Measurements from ENCODE around the gene PCGF1.
"Not testable (repeated sequence)": the region's sequence is repeated elsewhere in the genome, so short reads cannot be mapped to it uniquely, and the experiment has no call there.

PCGF1 gene

GRCh38 chr2:74498500-74499266 lies 8.8 kb downstream of the PCGF1 start:
- DNase-seq: no peak

- no peak for DNase-seq
Observed at GRCh38 chr2:74497777-74498499, 9.6 kb downstream of the PCGF1 start.

GRCh38 chr2:74496997-74497776 lies 10.3 kb downstream of the PCGF1 start:
- no peak for DNase-seq

GRCh38 chr2:74495440-74495839 lies 12.1 kb downstream of the PCGF1 start:
- no peak for DNase-seq

GRCh38 chr2:74493546-74493945 lies 13.9 kb downstream of the PCGF1 start:
- DNase-seq: no peak

- no peak for DNase-seq
Observed at GRCh38 chr2:74491648-74492544, 15.6 kb downstream of the PCGF1 start.

GRCh38 chr2:74489906-74490305 lies 17.6 kb downstream of the PCGF1 start:
- no peak for DNase-seq

GRCh38 chr2:74488643-74489481 lies 18.6 kb downstream of the PCGF1 start:
- DNase-seq: no peak

GRCh38 chr2:74486141-74486540 lies 21.4 kb downstream of the PCGF1 start:
- DNase-seq: no peak

GRCh38 chr2:74483675-74484164 lies 23.8 kb downstream of the PCGF1 start:
- DNase-seq: not testable (repeated sequence)

GRCh38 chr2:74482801-74483674 lies 24.5 kb downstream of the PCGF1 start, which contains the start of the genes CCDC142 and TTC31:
CCDC142 (minus strand) TSS chr2:74482998; CDS start chr2:74482837, 161 bp downstream.
TTC31 (plus strand) TSS chr2:74483081; CDS start chr2:74483096, 15 bp downstream.
- DNase-seq: peak; percentile 93

GRCh38 chr2:74481961-74482800 lies 25.3 kb downstream of the PCGF1 start:
- peak; percentile 35 for DNase-seq

- DNase-seq: no peak
Observed at GRCh38 chr2:74481431-74481830, 26.1 kb downstream of the PCGF1 start.

GRCh38 chr2:74474899-74475298 lies 32.6 kb downstream of the PCGF1 start:
- DNase-seq: no peak

- no peak for DNase-seq
Observed at GRCh38 chr2:74474481-74474880, 33.0 kb downstream of the PCGF1 start.

GRCh38 chr2:74472945-74473258 lies 34.6 kb downstream of the PCGF1 start:
- no peak for DNase-seq

GRCh38 chr2:74472086-74472944 lies 35.2 kb downstream of the PCGF1 start, which contains the start of gene MRPL53:
MRPL53 (minus strand) TSS chr2:74472680; CDS start chr2:74472660, 20 bp downstream.
- peak; percentile 93 for DNase-seq

Data from NCI-H510A (cell line).